GM19468 (cell line): ENCODE data around the gene WNT11.

Experiments used
- ATAC-seq: cut with Tn5 transposase; IDR thresholded peaks from one replicate; pipeline ENCODE4 v1.9.1; 2021; ENCODE audit warnings: mild to moderate bottlenecking, moderate library complexity, moderate number of reproducible peaks; ENCODE audit not compliant: unreplicated experiment; ENCODE audit errors: extremely low read depth

Gene WNT11

GRCh38 chr11:76184551-76184993, 21.7 kb downstream of the WNT11 start:
- ATAC-seq, result no peak

- ATAC-seq, result no peak
Observed at GRCh38 chr11:76181371-76181770, 24.9 kb downstream of the WNT11 start.

DNA sequence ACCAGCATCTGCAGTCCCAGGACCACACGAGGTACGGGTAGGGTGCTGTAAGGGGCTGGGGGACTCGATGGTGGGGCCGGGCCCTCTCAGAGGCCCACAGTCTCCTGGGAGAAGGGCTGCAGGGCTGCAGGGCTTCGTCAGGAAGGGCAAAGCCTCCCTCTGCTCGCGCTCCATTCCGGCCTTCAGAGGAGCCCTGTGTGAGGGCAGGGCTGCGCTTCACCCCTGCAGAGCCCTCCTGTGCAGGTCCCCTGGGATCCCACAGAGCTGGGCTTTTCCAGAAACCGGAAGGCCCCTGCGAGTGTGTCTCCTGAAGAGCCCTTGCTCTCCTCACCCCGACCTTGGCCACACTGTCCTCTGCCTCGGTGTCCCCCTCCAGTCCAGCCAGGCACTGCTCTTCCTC, 27.2 kb downstream of the WNT11 start:
- no peak for ATAC-seq

DNA sequence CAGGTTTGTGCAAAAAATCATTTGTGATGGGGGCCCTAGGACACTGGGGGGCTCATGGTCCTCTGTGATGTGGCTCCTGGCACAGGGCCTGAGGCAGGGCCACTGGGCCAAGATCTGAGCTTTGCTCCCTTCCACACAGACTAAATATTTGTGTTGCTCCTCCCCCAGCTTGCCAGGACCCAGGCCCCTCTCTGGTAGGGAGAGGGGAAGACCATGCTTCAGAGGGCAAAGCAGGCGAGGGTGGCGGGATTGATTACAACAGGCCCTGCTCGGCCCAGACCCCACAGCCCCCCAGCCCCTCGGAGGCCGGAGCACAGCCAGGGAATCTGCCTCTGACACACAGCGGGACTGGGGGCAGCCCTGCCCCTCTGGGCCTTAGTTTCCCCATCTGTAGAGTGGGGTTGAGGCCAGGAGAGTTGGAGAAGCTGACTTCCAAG, 29.0 kb downstream of the WNT11 start:
- no peak for ATAC-seq

DNA sequence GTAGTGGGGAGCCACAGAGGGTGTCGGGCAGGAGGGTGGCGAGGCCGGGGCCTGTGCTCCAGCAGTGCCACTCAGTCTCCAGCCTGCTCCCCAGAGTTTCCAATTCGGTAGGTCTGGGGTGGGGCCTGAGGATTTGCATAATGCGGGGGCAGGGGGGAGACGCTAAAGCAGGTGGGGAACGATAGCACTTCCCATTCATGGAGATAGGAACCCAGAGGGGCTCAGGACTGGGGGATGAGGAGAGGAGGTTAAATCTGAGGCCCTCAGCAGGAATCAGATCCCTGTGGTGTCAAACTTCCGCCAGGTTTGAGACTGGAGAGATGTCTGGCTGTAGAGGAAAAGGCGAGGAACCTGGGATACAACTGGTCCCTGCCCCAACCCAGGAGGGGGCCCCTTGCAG, 29.8 kb downstream of the WNT11 start:
- no peak for ATAC-seq

- ATAC-seq, result no peak
Observed at GRCh38 chr11:76175783-76176182, 30.5 kb downstream of the WNT11 start.

DNA sequence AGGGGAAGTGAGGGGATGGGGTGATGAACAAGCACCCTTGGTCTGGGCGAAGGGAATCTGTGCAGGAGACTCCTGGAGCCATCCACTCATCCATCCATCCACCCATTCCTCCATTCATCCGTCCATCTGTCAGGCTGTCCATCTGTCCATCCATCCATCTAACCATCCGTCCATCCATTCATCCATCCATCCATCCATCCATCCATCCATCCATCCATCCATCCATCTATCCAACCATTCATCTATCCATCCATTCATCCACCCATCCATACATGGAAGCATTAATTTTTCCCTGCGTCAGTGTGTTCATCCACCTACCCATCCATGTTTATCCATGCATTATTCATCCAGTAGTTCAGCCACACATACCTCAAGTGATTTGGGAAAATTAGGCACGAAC, 32.0 kb downstream of the WNT11 start:
- ATAC-seq, result no peak

- ATAC-seq, result no peak
Observed at GRCh38 chr11:76173663-76174062, 32.6 kb downstream of the WNT11 start.

- ATAC-seq, result no peak
Observed at GRCh38 chr11:76172583-76172982, 33.7 kb downstream of the WNT11 start.

GRCh38 chr11:76170468-76170867, 35.8 kb downstream of the WNT11 start:
- no peak for ATAC-seq

- no peak for ATAC-seq
Observed at GRCh38 chr11:76169473-76169896, 36.8 kb downstream of the WNT11 start.

- ATAC-seq, result no peak
Observed at GRCh38 chr11:76167590-76167989, 38.7 kb downstream of the WNT11 start.

DNA sequence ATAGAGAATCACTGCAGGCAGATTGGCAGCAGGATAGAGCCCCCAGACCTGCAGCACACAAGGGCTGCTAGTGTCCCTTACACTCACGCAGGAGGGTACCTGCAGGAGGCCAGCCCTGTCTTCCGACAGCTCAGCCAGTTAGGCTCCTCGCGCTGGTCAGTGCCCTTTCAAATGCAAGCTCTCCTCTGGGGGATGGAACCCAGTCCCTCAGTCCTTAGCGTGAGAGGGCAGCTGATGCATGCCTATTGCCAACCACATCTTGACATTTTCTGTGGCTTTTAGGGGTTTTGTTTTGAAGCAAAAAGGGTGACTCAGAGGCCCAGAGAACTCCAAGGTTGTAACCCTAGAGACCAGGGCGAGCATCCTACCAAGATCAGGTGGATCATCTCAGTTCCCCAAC, 40.0 kb downstream of the WNT11 start:
- ATAC-seq, result no peak

DNA sequence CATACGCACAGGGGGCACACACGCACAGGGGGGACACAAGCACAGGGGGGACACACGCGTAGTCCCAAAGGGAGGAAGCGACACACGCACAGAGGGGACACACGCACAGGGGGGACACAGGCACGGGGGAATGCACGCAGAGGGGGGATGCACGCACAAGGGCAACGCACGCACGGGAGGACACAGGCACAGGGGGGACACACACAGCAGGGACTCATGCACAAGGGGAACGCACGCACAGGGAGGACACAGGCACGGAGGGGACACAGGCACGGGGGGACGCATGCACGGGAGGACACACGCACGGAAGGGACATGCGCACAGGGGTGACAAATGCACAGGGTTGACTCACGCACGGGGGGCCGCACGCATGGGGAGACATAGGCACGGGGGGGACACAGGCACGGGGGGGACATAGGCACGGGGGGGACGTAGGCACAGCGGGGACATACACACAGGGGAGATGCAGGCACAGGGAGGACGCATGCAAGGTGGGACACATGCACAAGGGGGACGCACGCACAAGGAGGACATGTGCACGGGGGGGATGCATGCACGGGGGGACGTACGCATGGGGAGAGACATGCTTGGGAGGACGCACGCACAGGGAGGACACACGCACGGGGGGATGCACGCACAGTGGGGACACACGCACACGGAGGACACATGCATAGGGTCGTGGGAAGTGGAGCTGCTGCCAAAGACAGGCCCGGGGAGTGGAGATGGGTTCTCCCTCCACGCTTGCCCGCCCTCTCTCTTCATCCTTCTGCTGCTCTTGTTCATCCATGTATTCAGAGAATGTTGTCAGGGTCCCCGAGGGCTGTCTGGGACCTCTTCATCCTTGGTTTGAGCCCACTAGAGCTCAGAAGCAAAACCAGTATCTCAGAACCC, 41.2 kb downstream of the WNT11 start:
- ATAC-seq, result no peak

DNA sequence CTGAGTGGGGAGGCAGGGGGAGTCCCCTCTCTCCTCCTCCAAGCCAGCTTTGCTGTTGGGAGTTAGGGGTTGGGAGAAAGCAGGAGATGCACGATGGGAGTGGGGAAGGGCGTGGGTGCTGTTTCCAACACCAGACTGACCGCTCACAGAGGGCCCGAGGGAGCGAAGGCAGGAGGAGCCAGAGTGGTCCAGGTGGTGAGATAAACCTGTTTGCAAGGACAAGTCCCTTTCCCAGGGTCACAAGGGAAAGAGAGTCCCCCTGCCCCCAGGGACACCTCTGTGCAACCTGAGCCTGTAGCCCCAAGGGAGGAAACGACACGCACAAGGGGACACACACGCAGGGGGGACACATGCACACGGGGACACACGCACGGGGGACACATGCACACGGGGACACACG, 42.2 kb downstream of the WNT11 start:
- no peak for ATAC-seq

GRCh38 chr11:76163289-76163880, 42.9 kb downstream of the WNT11 start:
- no peak for ATAC-seq

DNA sequence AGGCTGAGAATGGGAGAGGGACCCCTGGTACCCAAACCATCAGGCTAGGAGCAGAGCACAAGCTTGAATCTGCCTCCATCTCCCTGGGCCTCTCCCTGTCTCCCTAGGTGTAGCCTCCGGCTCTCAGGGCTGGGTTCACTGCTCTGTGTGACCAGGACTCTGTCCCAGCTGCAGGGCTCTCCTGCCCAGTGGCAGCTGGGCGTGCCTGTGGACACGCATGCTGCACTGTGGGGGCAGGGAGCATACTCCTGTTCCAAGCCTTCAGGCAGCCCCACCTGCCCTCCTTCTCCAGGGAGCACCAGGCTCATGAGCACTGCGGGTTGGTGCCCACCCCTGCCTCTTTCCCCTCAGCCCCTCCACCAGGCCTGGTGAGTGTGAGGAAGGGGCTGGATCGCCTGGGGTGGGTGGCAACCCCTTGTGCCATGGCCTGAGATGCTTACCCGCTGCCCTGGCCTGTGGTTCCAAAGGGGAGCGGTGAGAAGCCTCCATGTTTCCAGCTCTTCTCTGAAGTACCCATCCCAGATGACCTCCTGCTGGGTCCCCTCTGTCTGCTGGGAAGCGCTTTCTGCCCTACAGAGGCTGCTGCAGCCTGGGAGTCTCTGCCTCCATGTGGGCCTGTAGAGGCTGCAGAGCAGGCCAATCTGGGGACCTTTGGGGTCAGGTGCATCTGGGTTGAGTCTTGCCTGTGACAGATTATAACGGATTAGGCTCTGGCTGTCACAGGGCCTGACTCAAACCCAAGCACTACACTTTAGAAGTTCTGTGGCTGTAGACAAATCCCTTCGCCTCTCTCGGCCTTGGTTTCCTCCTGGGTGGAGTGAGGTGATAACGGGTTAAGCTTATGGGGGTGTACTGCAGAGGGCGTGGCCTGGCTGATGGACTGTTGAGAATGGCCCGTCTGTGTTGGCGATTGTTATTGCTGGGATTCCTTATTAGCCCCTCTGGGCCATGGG, 43.7 kb downstream of the WNT11 start:
- ATAC-seq, result no peak

GRCh38 chr11:76161261-76161961, 44.9 kb downstream of the WNT11 start:
- no peak for ATAC-seq

DNA sequence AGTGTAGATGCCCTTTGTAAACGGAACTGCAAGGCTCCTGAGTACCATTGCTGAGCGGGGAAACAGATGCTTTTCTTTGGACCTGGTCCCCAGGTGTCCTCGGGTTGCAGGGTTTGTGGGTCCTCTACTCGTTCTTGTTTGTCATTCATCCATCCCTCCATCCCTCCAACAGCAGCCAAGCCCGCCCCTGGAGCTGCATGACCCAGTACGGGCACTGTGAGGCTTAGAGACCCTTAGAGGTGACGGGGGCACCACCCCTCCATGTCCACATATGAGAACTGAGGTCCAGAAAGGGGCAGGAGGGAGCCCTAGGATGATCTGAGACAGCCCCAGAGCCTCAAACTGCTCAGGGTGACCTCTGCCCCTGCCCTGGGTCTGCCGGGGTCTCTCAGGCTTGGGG, 45.4 kb downstream of the WNT11 start:
- no peak for ATAC-seq
